Testis (tissue), 2 donors: Measurements from ENCODE around the gene OTOL1.

Experiments
- CTCF ChIP-seq, 3 experiments: fragments of 450-650 bp in 2 of 3; fragments of 200-600 bp in 1 of 3; sonication (generic) in 1 of 3; IDR thresholded peaks; one replicate each; pipeline ENCODE4 v1.5.1; 2016 to 2019; ENCODE audit warnings: antibody characterized with exemption in 3 of 3, mild to moderate bottlenecking in 2 of 3, moderate library complexity in 1 of 3
- POLR2A ChIP-seq: fragments of 450-650 bp; IDR thresholded peaks from one replicate; pipeline ENCODE4 v1.6.1; 2017; ENCODE audit warnings: antibody characterized with exemption, mild to moderate bottlenecking, moderate library complexity

- TF ChIP-seq CTCF (IDR thresholded peaks at IDR 0.05) (no peak), POLR2A (no peak)
Observed at GRCh38 chr3:161503271-161503670, 6.7 kb downstream of the OTOL1 start.
